Stomach (tissue), 4 donors: Measurements from ENCODE around the gene IQCC.

Experiments used
- CTCF ChIP-seq, 7 experiments: fragments of 450-650 bp in 4 of 7; fragments of 200-600 bp in 3 of 7; sonication (generic) in 3 of 7; IDR thresholded peaks; one replicate each; pipeline ENCODE4 v1.5.1; 2016 to 2019; ENCODE audit warnings: antibody characterized with exemption in 7 of 7, control low read depth in 2 of 7, mild to moderate bottlenecking in 1 of 7
- EP300 ChIP-seq: sonication (generic); formaldehyde crosslinking; IDR thresholded peaks from one replicate; pipeline ENCODE4 v1.6.1; 2017; ENCODE audit warnings: antibody characterized with exemption
- POLR2A ChIP-seq, 4 donors: fragments of 450-650 bp; IDR thresholded peaks; one replicate each; pipeline ENCODE4 v1.6.1; 2016; ENCODE audit warnings: antibody characterized with exemption in 4 of 4, control low read depth in 2 of 4, mild to moderate bottlenecking in 1 of 4, moderate library complexity in 1 of 4
- POLR2AphosphoS5 ChIP-seq, 3 donors: sonication (generic); formaldehyde crosslinking; IDR thresholded peaks; one replicate each; pipeline ENCODE4 v1.6.1; 2016; ENCODE audit warnings: antibody characterized with exemption in 3 of 3

- no peak for TF ChIP-seq POLR2A (IDR thresholded peaks at IDR 0.05)
- no peak for TF ChIP-seq EP300
- TF ChIP-seq CTCF (IDR thresholded peaks at IDR 0.05): no peak
- TF ChIP-seq POLR2AphosphoS5 (IDR thresholded peaks at IDR 0.05): no peak
These were observed 24.4 kb upstream of the IQCC start for GRCh38 chr1:32181065-32181464.
